Activated T-helper 2 cell treated with anti-CD3 and anti-CD28 coated beads, Interferon-gamma antibody, Interleukin-2, Interleukin-4, amounts not matched to agents 10 μg/mL and 5 μg/mL and 100 μg/mL, durations not matched to agents 14 hours and 24 hours and 36 hours (primary cell): ENCODE results near the gene GJA9. TPM values are rescaled to one million over a fixed set of nuclear protein-coding genes. Genes with fewer than 3 reads are reported as not detected.

Source experiments
- DNase-seq: peaks from one replicate; pipeline ENCODE4 v3.0.0; 2021; ENCODE audit warnings: low spot score
- H3K27ac Mint-ChIP-seq: one replicate; pipeline ENCODE4 v1.8.0; 2021; ENCODE audit warnings: mixed read lengths
- H3K27me3 Mint-ChIP-seq: one replicate; pipeline ENCODE4 v1.8.0; 2021; ENCODE audit warnings: low read depth, mixed read lengths
- H3K36me3 Mint-ChIP-seq: one replicate; pipeline ENCODE4 v1.8.0; 2021; ENCODE audit warnings: low read depth, mixed read lengths
- H3K4me1 Mint-ChIP-seq: one replicate; pipeline ENCODE4 v1.8.0; 2021; ENCODE audit warnings: low read depth, mixed read lengths
- H3K4me3 Mint-ChIP-seq: one replicate; pipeline ENCODE4 v1.8.0; 2021; ENCODE audit warnings: low read depth, mild to moderate bottlenecking, moderate library complexity, mixed read lengths
- H3K9me3 Mint-ChIP-seq: one replicate; pipeline ENCODE4 v1.8.0; 2021; ENCODE audit warnings: mixed read lengths
- intact Hi-C: fragments of 100-400 bp; cut with micrococcal nuclease; formaldehyde crosslinking; loops from one replicate; pipeline ENCODE4 v1.15.1; 2023
- total RNA-seq: library from RNA; stranded (reverse); gene quantifications from 2 replicates; pipeline ENCODE4 v1.2.3, GENCODE V29; 2022

Gene GJA9
- total RNA-seq, 1 donor from 2014 or later: not detected

- peaks cover 16% of the 10 kb centered on the region for H3K36me3 Mint-ChIP-seq
- H3K4me1 Mint-ChIP-seq: peaks cover 1% of the 10 kb centered on the region
- H3K9me3 Mint-ChIP-seq: no peaks in the 10 kb centered on the region
- no peak overlapping the region for H3K4me3 Mint-ChIP-seq
- peaks cover 25% of the 10 kb centered on the region for H3K27me3 Mint-ChIP-seq
- DNase-seq: peak; percentile 41
- intact Hi-C loops: loop anchor here (5.0 kb wide), 1 partner anchor 808 kb away; no protein-coding TSS in a partner anchor
- no peak overlapping the region for H3K27ac Mint-ChIP-seq
These were observed 46.2 kb downstream of the GJA9 start for GRCh38 chr1:38834937-38835827.

DNA sequence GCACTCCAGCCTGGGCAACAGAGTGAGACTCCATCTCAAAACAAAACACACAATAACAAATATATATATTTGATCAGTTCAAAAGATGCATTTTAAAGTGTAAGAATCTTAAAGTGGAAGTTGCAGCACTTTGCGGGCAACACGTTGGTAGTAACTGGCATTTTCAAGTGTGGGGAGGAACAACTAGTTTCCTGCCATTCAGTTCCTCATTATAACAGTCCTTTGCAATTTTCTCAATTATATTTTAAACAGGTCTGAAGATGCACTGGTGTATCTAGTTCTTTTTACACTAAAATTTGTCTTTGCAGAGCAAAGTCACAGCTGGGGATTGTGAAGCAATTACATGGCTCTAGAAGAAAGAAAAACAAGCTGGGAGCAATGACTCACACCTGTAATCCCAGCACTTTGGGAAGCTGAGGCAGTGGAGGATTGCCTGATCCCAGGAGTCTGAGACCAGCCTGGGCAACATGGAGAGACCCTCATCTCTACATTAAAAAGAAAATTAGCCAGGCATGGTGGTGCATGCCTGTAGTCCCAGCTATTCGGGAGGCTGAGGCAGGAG lies 47.1 kb downstream of the GJA9 start:
- peaks cover 28% of the 10 kb centered on the region for H3K27me3 Mint-ChIP-seq
- H3K36me3 Mint-ChIP-seq: peaks cover 12% of the 10 kb centered on the region
- intact Hi-C loops: no loop called here
- H3K4me3 Mint-ChIP-seq: no peak overlapping the region
- no peak for DNase-seq
- H3K27ac Mint-ChIP-seq: no peak overlapping the region
- peaks cover 1% of the 10 kb centered on the region for H3K4me1 Mint-ChIP-seq
- no peaks in the 10 kb centered on the region for H3K9me3 Mint-ChIP-seq

DNA sequence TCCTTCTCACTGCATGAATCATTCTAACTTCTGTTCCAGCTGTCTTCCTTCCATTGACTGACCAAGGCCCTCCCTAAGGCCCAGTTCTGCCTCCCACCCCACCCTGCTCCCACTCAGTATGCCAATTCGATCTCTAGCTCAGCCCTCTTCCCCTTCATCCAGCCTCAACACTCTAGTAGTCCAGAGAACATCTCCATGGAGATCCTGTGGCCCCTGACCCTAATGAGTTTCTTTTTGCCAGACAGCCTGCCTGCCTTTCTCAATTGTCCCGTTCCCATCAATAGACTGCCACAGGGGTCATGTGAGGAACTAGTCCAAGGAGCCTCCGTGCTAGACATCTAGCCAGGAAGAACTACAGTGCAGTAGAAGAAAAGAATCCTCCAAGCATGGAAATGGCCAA lies 48.2 kb downstream of the GJA9 start:
- Mint-ChIP-seq H3K4me3 (no peak overlapping the region), H3K36me3 (peaks cover 3% of the 10 kb centered on the region), H3K9me3 (no peaks in the 10 kb centered on the region), H3K4me1 (peaks cover 1% of the 10 kb centered on the region), H3K27me3 (peaks cover 30% of the 10 kb centered on the region), H3K27ac (no peak overlapping the region)
- intact Hi-C loops: no loop called here
- DNase-seq: no peak

GRCh38 chr1:38832370-38832734 lies 49.0 kb downstream of the GJA9 start:
- intact Hi-C loops: no loop called here
- H3K36me3 Mint-ChIP-seq: no peaks in the 10 kb centered on the region
- H3K27ac Mint-ChIP-seq: no peak overlapping the region
- peaks cover 1% of the 10 kb centered on the region for H3K4me1 Mint-ChIP-seq
- H3K27me3 Mint-ChIP-seq: peaks cover 31% of the 10 kb centered on the region
- H3K9me3 Mint-ChIP-seq: no peaks in the 10 kb centered on the region
- H3K4me3 Mint-ChIP-seq: no peak overlapping the region
- no peak for DNase-seq

GRCh38 chr1:38831731-38832369 lies 49.5 kb downstream of the GJA9 start:
- Mint-ChIP-seq H3K36me3 (no peaks in the 10 kb centered on the region), H3K4me1 (peaks cover 1% of the 10 kb centered on the region), H3K4me3 (no peak overlapping the region), H3K27ac (no peak overlapping the region), H3K27me3 (peaks cover 36% of the 10 kb centered on the region), H3K9me3 (no peaks in the 10 kb centered on the region)
- no peak for DNase-seq
- intact Hi-C loops: no loop called here

DNA sequence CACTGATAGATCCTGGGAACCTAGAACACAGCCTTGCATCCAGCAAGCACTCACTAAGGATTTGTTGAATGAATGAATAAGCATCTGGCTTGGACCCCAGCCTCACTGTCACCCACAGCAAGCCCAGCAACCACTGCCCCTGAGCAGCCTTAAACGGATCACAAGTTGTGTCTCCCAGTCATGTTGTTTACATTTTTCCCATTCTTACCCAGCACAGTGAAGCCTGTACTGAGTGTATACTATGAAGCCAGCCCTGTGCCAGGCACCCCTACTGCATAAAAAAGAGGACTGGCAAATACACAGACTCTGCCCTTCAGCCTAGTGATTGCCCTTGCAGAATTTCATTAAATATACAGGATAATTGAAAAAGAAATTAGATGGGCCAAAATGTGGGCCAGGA lies 52.0 kb downstream of the GJA9 start:
- Mint-ChIP-seq H3K27ac (no peak overlapping the region), H3K27me3 (peaks cover 45% of the 10 kb centered on the region), H3K4me3 (no peak overlapping the region), H3K36me3 (no peaks in the 10 kb centered on the region), H3K9me3 (no peaks in the 10 kb centered on the region), H3K4me1 (no peaks in the 10 kb centered on the region)
- DNase-seq: no peak
- intact Hi-C loops: no loop called here

- H3K27me3 Mint-ChIP-seq: peaks cover 39% of the 10 kb centered on the region
These were observed 54.1 kb downstream of the GJA9 start for GRCh38 chr1:38827318-38827717.

GRCh38 chr1:38826886-38827285 lies 54.5 kb downstream of the GJA9 start:
- H3K36me3 Mint-ChIP-seq: no peaks in the 10 kb centered on the region
- no peaks in the 10 kb centered on the region for H3K4me1 Mint-ChIP-seq
- H3K27me3 Mint-ChIP-seq: peaks cover 41% of the 10 kb centered on the region
- H3K9me3 Mint-ChIP-seq: no peaks in the 10 kb centered on the region
- intact Hi-C loops: no loop called here
- no peak overlapping the region for H3K27ac Mint-ChIP-seq
- no peak for DNase-seq
- H3K4me3 Mint-ChIP-seq: no peak overlapping the region

More at GRCh38 chr1:38827318-38827717, 54.1 kb downstream of the GJA9 start:
- Mint-ChIP-seq H3K9me3 (no peaks in the 10 kb centered on the region), H3K4me1 (no peaks in the 10 kb centered on the region), H3K36me3 (no peaks in the 10 kb centered on the region), H3K4me3 (no peak overlapping the region), H3K27ac (no peak overlapping the region)
- no peak for DNase-seq
- intact Hi-C loops: no loop called here

DNA sequence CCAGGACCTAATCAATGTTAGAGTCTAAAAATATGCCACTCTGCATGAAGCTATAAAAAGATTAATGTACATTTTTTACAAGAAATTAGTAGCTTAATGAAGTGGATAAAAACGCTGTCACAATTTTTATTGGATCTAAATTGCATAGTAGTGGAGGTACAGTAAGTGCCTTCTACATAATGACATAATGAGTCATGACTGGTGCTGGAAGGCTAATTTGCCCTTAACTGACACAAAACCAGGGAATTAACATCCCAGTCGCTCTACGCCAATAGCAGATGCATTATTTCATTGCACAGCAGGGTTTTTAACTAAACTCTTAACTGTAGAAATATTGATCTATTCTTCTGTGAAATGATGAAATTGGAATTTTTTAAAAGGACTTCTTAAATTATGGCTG lies 55.1 kb downstream of the GJA9 start:
- intact Hi-C loops: no loop called here
- DNase-seq: no peak
- no peaks in the 10 kb centered on the region for H3K4me1 Mint-ChIP-seq
- H3K9me3 Mint-ChIP-seq: no peaks in the 10 kb centered on the region
- peaks cover 38% of the 10 kb centered on the region for H3K27me3 Mint-ChIP-seq
- H3K27ac Mint-ChIP-seq: no peak overlapping the region
- no peaks in the 10 kb centered on the region for H3K36me3 Mint-ChIP-seq
- H3K4me3 Mint-ChIP-seq: no peak overlapping the region

Other genes with a start within 250 kb of the GJA9 start
- 13.3 and 14.2 TPM in 2 replicates for gene RRAGC, start 21.8 kb downstream of the GJA9 start, total RNA-seq
- gene MYCBP, start 8.2 kb downstream of the GJA9 start, total RNA-seq: 31.7 and 34.9 TPM in 2 replicates
- not detected in 2 replicates for gene RHBDL2, start 60.2 kb upstream of the GJA9 start, total RNA-seq
- 68.6 and 69.7 TPM in 2 replicates for gene AKIRIN1, start 109.7 kb upstream of the GJA9 start, total RNA-seq
- gene NDUFS5, start 144.8 kb upstream of the GJA9 start, total RNA-seq: 173 and 188 TPM in 2 replicates